Stimulated activated CD4-positive, alpha-beta T cell treated with anti-CD3 and anti-CD28 coated beads, Interleukin-2, amount 100 ng/mL, for 24 hours (primary cell): Measurements from ENCODE around the gene SCCPDH.
"Not testable (repeated sequence)": the region's sequence is repeated elsewhere in the genome, so short reads cannot be mapped to it uniquely, and the experiment has no call there.

Experiments used
- DNase-seq, 2 donors: peaks; one replicate each; pipeline ENCODE4 v3.0.0-alpha.2; 2020

Gene SCCPDH

GRCh38 chr1:246724016-246724730, at the start of gene SCCPDH:
TSS of gene SCCPDH (plus strand) at chr1:246724409. CDS start at chr1:246724423, 14 bp downstream.
- DNase-seq = peak; percentile 71 to 79

GRCh38 chr1:246677842-246678241, 46.4 kb upstream of the SCCPDH start:
- DNase-seq = no peak

GRCh38 chr1:246678816-246679793, 45.1 kb upstream of the SCCPDH start:
- DNase-seq = no peak

GRCh38 chr1:246679794-246680177, 44.4 kb upstream of the SCCPDH start:
- DNase-seq = no peak

GRCh38 chr1:246680190-246680589, 44.0 kb upstream of the SCCPDH start:
- no peak for DNase-seq

- DNase-seq = no peak
Observed at GRCh38 chr1:246680696-246681130, 43.5 kb upstream of the SCCPDH start.

GRCh38 chr1:246681900-246682895, 42.0 kb upstream of the SCCPDH start:
- DNase-seq = no peak

- DNase-seq = no peak
Observed at GRCh38 chr1:246683521-246683920, 40.7 kb upstream of the SCCPDH start.

- no peak for DNase-seq
Observed at GRCh38 chr1:246687002-246687401, 37.2 kb upstream of the SCCPDH start.

GRCh38 chr1:246689409-246690008, 34.7 kb upstream of the SCCPDH start:
- peak; percentile 32 to 41 for DNase-seq

GRCh38 chr1:246690100-246690499, 34.1 kb upstream of the SCCPDH start:
- DNase-seq = no peak

- DNase-seq = no peak
Observed at GRCh38 chr1:246691622-246692495, 32.4 kb upstream of the SCCPDH start.

GRCh38 chr1:246694213-246694895, 29.9 kb upstream of the SCCPDH start:
- not testable (repeated sequence) for DNase-seq

GRCh38 chr1:246695136-246695535, 29.1 kb upstream of the SCCPDH start:
- no peak for DNase-seq

GRCh38 chr1:246695666-246696065, 28.5 kb upstream of the SCCPDH start:
- no peak for DNase-seq

GRCh38 chr1:246698466-246699094, 25.6 kb upstream of the SCCPDH start:
- no peak for DNase-seq

GRCh38 chr1:246699095-246699735, 25.0 kb upstream of the SCCPDH start:
- DNase-seq = peak; percentile 84 to 85

GRCh38 chr1:246703581-246703980, 20.6 kb upstream of the SCCPDH start:
- no peak for DNase-seq

- no peak for DNase-seq
Observed at GRCh38 chr1:246705368-246705767, 18.8 kb upstream of the SCCPDH start.
